Pancreas (tissue), 10 donors: Measurements from ENCODE around the gene FABP1. TPM values are rescaled to one million over a fixed set of nuclear protein-coding genes. Genes with fewer than 3 reads are reported as not detected.

Source experiments
- ATAC-seq, 4 donors: fragments of 200-7000 bp; cut with Tn5 transposase; one replicate each; pipeline versions ENCODE4 v1.8.0 to v1.9.1; 2020; ENCODE audit warnings: mild to moderate bottlenecking in 4 of 4, moderate library complexity in 4 of 4
- DNase-seq, 6 donors: peaks; one replicate each; pipeline ENCODE4 v3.0.0-alpha.2; 2020
- FAIRE-seq: peaks from 2 replicates; lab custom pipeline; 2012; peaks lifted over from hg19 to GRCh38; lab: Jason Lieb, UNC
- H3K27ac ChIP-seq, 4 donors: fragments of 200-600 bp; sonication (generic); 1 replicate in 3 of 4; 2 replicates in 1 of 4; pipeline versions ENCODE4 v1.5.0 to v1.8.0; 2020
- H3K27me3 ChIP-seq, 4 donors: fragments of 200-600 bp; one replicate each; pipeline ENCODE4 v1.8.0; 2021
- H3K36me3 ChIP-seq, 3 donors: fragments of 200-600 bp; sonication (generic) in 1 of 3; one replicate each; pipeline versions ENCODE4 v1.5.0 to v1.8.0; 2020 to 2021
- H3K4me1 ChIP-seq, 3 donors: fragments of 200-600 bp; one replicate each; pipeline ENCODE4 v1.8.0; 2021
- H3K4me3 ChIP-seq, 4 donors: fragments of 200-600 bp; sonication (generic) in 2 of 4; one replicate each; pipeline versions ENCODE4 v1.5.0 to v1.8.0; 2020 to 2021
- H3K9me3 ChIP-seq, 4 donors: fragments of 200-600 bp; one replicate each; pipeline ENCODE4 v1.8.0; 2021
- CTCF ChIP-seq, 4 donors: fragments of 200-600 bp; sonication (generic) in 3 of 4; IDR thresholded peaks; one replicate each; pipeline versions ENCODE4 v1.5.0 to v1.8.0; 2021; ENCODE audit warnings: antibody characterized with exemption in 4 of 4
- WGBS, 2 donors: extraction: QIAGEN DNeasy Blood & Tissue Kit; methylation state at CpG; one replicate each; pipeline ENCODE4 v1.1.7; 2013; 5-methylcytosine and 5-hydroxymethylcytosine counted together
- intact Hi-C, 3 donors: fragments of 100-400 bp; cut with DNase I; formaldehyde crosslinking; loops; one replicate each; pipeline versions ENCODE4 v1.11.1 to v1.14.2; 2022
- microRNA-seq, 2 donors: library from miRNA; unstranded; fragments of <30 nt; microRNA quantifications; one replicate each; pipeline versions ENCODE4 to v1.1.0, GENCODE V29; 2019 to 2020
- polyA plus RNA-seq, 2 donors: library from polyadenylated mRNA; stranded (reverse); fragments of 200-250 nt; gene quantifications; one replicate each; pipeline ENCODE4 v1.2.3, GENCODE V29; 2013
- total RNA-seq, 6 donors: library from RNA; stranded (reverse); fragmentation: NEBNext Ultra II Directional in 4 of 6; extraction: Animal tissue kit (Norgen Biotek cat#: 25700) in 4 of 6; gene quantifications; one replicate each; pipeline versions ENCODE4 v1.2.1 to v1.2.4, GENCODE V29; 2021 to 2023
- donor health status: healthy with polysubstance abuse.
- donor health status: DM: no; HTN: no; CAD: no; lungs with moderate emphysema.
- donor health status: DM: no; HTN: no; CAD: no.
- donor health status: control.
- donor health status: control.
- donor health status: Bipolar disorder and iron deficiency.
- donor health status: DM: yes; HTN: yes; CAD: no.
- donor health status: DM: no; HTN: no; CAD: no.
- donor health status: DM: no; HTN: no; CAD: no.
- donor health status: DM: yes; HTN: yes; CAD: no.

FABP1 gene
- total and polyA plus RNA-seq, 8 donors = 0.85 to 2.1 (median 1.0) TPM; not detected in 5

GRCh38 chr2:88074854-88075292, 53.0 kb downstream of the FABP1 start:
- Histone ChIP-seq H3K4me1 (no peaks in the 10 kb centered on the region), H3K4me3 (no peak overlapping the region), H3K27ac (no peak overlapping the region), H3K27me3 (no peaks in the 10 kb centered on the region), H3K9me3 (no peaks in the 10 kb centered on the region), H3K36me3 (no peaks in the 10 kb centered on the region)
- no peak for ATAC-seq
- no peak for FAIRE-seq
- TF ChIP-seq CTCF (IDR thresholded peaks at IDR 0.05) = no peak
- no peak for DNase-seq
- WGBS, 2 donors = 60 to 69% methylated on average over 4 of the region's 4 CpGs
- intact Hi-C loops = no loop called here

- intact Hi-C loops = no loop called here
- no peak for DNase-seq
These were observed 53.7 kb downstream of the FABP1 start for GRCh38 chr2:88074150-88074549.

More at GRCh38 chr2:88074150-88074549, 53.7 kb downstream of the FABP1 start:
- no peaks in the 10 kb centered on the region for H3K36me3 ChIP-seq
- H3K4me3 ChIP-seq = no peak overlapping the region
- H3K4me1 ChIP-seq = no peaks in the 10 kb centered on the region
- TF ChIP-seq CTCF (IDR thresholded peaks at IDR 0.05) = no peak
- no peak for ATAC-seq
- H3K27ac ChIP-seq = no peak overlapping the region
- H3K27me3 ChIP-seq = no peaks in the 10 kb centered on the region
- FAIRE-seq = no peak
- no peaks in the 10 kb centered on the region for H3K9me3 ChIP-seq

Small RNA genes lying within 50 kb of the gene (microRNA-seq; reads per million reads assigned to microRNA genes)
- 0.77 to 1.2 reads per million in 2 donors for gene MIR4780

Other genes with a start within 250 kb of the FABP1 start
- 1 to 10 TPM in 1 of 6 donors, not detected in 5; 1.9 TPM for gene RNU2-63P, start 111.5 kb downstream of the FABP1 start, total RNA-seq
- gene RNU2-63P, start 111.5 kb downstream of the FABP1 start, polyA plus RNA-seq = not detected
- gene KRCC1, start 72.3 kb downstream of the FABP1 start, total RNA-seq = 10 to 100 TPM in 3 of 6 donors, 1 to 10 TPM in 3; 8.3 to 12.8 (median 9.9) TPM
- 10 to 100 TPM; 15.8 to 21.2 TPM for gene KRCC1, start 72.3 kb downstream of the FABP1 start, polyA plus RNA-seq
- gene SMYD1, start 60.2 kb downstream of the FABP1 start, total RNA-seq = under 1 TPM in 2 of 6 donors, not detected in 4; 0.06 to 0.16 TPM
- not detected for gene SMYD1, start 60.2 kb downstream of the FABP1 start, polyA plus RNA-seq
- gene THNSL2, start 42.3 kb upstream of the FABP1 start, total RNA-seq = 10 to 100 TPM in 3 of 6 donors, 1 to 10 TPM in 3; 7.3 to 12.9 (median 9.8) TPM
- gene THNSL2, start 42.3 kb upstream of the FABP1 start, polyA plus RNA-seq = 10 to 100 TPM; 16.0 to 37.4 TPM